K562 treated with DMSO at 1 percent for 12 hours (cell line): ENCODE data around the gene DAZ2. TPM values are rescaled to one million over a fixed set of nuclear protein-coding genes. Genes with fewer than 3 reads are reported as not detected.

Experiments used
- total RNA-seq: library from RNA; unstranded; fragments of 300-600 nt; gene quantifications from 2 replicates; pipeline ENCODE4 v1.2.3, GENCODE V29; 2022; ENCODE audit not compliant: insufficient read depth

DAZ2 gene, protein sequence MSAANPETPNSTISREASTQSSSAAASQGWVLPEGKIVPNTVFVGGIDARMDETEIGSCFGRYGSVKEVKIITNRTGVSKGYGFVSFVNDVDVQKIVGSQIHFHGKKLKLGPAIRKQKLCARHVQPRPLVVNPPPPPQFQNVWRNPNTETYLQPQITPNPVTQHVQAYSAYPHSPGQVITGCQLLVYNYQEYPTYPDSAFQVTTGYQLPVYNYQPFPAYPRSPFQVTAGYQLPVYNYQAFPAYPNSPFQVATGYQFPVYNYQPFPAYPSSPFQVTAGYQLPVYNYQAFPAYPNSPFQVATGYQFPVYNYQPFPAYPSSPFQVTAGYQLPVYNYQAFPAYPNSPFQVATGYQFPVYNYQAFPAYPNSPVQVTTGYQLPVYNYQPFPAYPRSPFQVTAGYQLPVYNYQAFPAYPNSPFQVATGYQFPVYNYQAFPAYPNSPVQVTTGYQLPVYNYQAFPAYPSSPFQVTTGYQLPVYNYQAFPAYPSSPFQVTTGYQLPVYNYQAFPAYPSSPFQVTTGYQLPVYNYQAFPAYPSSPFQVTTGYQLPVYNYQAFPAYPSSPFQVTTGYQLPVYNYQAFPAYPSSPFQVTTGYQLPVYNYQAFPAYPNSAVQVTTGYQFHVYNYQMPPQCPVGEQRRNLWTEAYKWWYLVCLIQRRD
- total RNA-seq: not detected in 2 replicates

DNA sequence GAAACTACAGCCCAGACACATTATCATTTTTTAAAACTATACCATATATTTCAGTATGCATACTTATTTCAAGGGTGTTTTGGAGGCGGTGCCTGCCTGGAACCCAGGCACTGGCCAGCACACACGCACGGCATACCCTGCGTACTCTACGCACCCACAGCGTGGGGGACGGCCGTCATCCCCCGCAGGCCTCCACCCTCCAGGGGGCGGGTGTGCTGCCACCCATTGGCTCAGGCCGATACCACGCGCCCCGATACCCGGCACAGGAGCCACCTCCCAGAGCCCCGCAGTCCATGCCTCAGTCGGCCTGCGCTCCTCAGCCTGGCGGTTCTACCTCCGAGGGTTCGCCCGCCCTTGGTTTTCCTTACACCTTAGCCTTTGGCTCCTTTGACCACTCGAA is at the start of gene DAZ2:
TSS of gene DAZ2 (plus strand) at position 301 of the 400 bp plus-strand sequence. CDS start 208 bp downstream, outside the sequence.

DNA sequence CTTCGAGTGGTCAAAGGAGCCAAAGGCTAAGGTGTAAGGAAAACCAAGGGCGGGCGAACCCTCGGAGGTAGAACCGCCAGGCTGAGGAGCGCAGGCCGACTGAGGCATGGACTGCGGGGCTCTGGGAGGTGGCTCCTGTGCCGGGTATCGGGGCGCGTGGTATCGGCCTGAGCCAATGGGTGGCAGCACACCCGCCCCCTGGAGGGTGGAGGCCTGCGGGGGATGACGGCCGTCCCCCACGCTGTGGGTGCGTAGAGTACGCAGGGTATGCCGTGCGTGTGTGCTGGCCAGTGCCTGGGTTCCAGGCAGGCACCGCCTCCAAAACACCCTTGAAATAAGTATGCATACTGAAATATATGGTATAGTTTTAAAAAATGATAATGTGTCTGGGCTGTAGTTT is 20.4 kb upstream of the DAZ2 start, which contains the start of gene DAZ1:
TSS of gene DAZ1 (minus strand) at position 101 of the 400 bp plus-strand sequence. CDS start 208 bp downstream, outside the sequence.

Other genes starting within 250 kb of the DAZ2 start
- not detected in 2 replicates for gene BPY2, start 235.3 kb upstream of the DAZ2 start, total RNA-seq
- not detected in 2 replicates for gene DAZ1, start 20.5 kb upstream of the DAZ2 start, total RNA-seq